Nephron (organoid): Measurements from ENCODE around the gene ADAMTSL1.

ENCODE experiments used
- H3K27ac Mint-ChIP-seq, 3 experiments: 2 replicates each; pipeline ENCODE4 v1.8.0; 2020; ENCODE audit warnings: mixed read lengths in 3 of 3, mild to moderate bottlenecking in 2 of 3, moderate library complexity in 1 of 3
- H3K27me3 Mint-ChIP-seq: 2 replicates; pipeline ENCODE4 v1.8.0; 2021; ENCODE audit warnings: low read depth, mild to moderate bottlenecking, moderate library complexity, mixed read lengths
- H3K36me3 Mint-ChIP-seq: 2 replicates; pipeline ENCODE4 v1.8.0; 2020; ENCODE audit warnings: low read depth, mixed read lengths
- H3K4me1 Mint-ChIP-seq: 2 replicates; pipeline ENCODE4 v1.8.0; 2020; ENCODE audit warnings: mixed read lengths
- H3K4me3 Mint-ChIP-seq, 3 experiments: 2 replicates each; pipeline ENCODE4 v1.8.0; 2020; ENCODE audit warnings: mild to moderate bottlenecking in 3 of 3, mixed read lengths in 3 of 3, moderate library complexity in 2 of 3
- H3K9me3 Mint-ChIP-seq: 2 replicates; pipeline ENCODE4 v1.8.0; 2020; ENCODE audit warnings: mixed read lengths
- TF ChIP-seq, protein P1 (sequence below), 3 experiments: fragments of 200-600 bp; sonication (generic); IDR thresholded peaks; one replicate each; pipeline ENCODE4 v1.5.0; 2021; ENCODE audit warnings: antibody characterized with exemption in 3 of 3; ENCODE audit not compliant: unreplicated experiment in 3 of 3

The ADAMTSL1 gene

DNA sequence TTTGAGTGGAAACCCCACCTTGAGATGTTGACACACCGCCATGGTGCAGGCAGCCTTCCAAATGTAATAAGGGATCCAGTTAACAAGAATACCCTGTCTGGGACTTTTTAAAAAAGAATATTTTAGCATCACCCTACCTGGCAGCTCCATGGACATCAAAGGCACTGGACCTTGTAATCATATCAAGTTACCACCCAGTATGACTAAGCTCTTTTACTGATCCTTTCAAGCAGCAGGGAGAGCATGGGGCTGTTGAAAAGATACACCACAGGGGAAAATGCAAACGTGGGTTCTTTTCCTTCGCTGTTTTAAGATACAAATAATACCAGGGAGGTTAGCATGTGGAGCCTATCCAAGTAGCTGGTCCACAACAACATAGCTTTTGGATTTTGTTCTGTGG, 347.8 kb downstream of the ADAMTSL1 start:
- H3K36me3 Mint-ChIP-seq = peaks cover 24% of the 10 kb centered on the region
- peak overlapping the region in 2 of 3 experiments; percentile 5 to 20 for H3K27ac Mint-ChIP-seq
- H3K4me1 Mint-ChIP-seq = peaks cover 25% of the 10 kb centered on the region
- H3K4me3 Mint-ChIP-seq = no peak overlapping the region
- no peaks in the 10 kb centered on the region for H3K9me3 Mint-ChIP-seq
- TF ChIP-seq, protein P1, sequence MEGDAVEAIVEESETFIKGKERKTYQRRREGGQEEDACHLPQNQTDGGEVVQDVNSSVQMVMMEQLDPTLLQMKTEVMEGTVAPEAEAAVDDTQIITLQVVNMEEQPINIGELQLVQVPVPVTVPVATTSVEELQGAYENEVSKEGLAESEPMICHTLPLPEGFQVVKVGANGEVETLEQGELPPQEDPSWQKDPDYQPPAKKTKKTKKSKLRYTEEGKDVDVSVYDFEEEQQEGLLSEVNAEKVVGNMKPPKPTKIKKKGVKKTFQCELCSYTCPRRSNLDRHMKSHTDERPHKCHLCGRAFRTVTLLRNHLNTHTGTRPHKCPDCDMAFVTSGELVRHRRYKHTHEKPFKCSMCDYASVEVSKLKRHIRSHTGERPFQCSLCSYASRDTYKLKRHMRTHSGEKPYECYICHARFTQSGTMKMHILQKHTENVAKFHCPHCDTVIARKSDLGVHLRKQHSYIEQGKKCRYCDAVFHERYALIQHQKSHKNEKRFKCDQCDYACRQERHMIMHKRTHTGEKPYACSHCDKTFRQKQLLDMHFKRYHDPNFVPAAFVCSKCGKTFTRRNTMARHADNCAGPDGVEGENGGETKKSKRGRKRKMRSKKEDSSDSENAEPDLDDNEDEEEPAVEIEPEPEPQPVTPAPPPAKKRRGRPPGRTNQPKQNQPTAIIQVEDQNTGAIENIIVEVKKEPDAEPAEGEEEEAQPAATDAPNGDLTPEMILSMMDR (IDR thresholded peaks at IDR 0.05; ENCODE audit: unreplicated experiment in 3 of 3) = no peak
- no peaks in the 10 kb centered on the region for H3K27me3 Mint-ChIP-seq

DNA sequence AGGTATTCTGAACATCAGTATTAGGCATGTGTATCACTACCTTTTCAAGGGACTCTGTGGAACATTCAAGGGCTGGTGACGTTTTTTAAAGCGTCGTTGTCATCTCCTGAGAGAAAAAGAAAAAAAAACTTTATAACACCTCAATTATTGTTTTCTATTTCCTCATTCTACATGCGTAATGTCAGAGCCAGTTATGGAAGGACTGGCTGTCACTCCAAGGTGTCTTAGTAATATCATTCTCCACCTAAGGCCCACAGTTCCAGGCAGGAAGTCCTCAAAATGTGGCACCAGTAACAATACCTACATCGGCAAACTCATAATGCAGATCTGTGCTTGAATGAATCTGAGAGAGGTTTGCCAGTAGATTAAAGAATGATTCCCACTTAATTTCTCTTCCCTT, 348.9 kb downstream of the ADAMTSL1 start:
- peaks cover 13% of the 10 kb centered on the region for H3K36me3 Mint-ChIP-seq
- TF ChIP-seq, protein P1 (IDR thresholded peaks at IDR 0.05; ENCODE audit: unreplicated experiment in 3 of 3) = no peak
- H3K4me1 Mint-ChIP-seq = peaks cover 25% of the 10 kb centered on the region
- no peaks in the 10 kb centered on the region for H3K9me3 Mint-ChIP-seq
- H3K27me3 Mint-ChIP-seq = no peaks in the 10 kb centered on the region
- H3K4me3 Mint-ChIP-seq = no peak overlapping the region
- H3K27ac Mint-ChIP-seq = no peak overlapping the region

DNA sequence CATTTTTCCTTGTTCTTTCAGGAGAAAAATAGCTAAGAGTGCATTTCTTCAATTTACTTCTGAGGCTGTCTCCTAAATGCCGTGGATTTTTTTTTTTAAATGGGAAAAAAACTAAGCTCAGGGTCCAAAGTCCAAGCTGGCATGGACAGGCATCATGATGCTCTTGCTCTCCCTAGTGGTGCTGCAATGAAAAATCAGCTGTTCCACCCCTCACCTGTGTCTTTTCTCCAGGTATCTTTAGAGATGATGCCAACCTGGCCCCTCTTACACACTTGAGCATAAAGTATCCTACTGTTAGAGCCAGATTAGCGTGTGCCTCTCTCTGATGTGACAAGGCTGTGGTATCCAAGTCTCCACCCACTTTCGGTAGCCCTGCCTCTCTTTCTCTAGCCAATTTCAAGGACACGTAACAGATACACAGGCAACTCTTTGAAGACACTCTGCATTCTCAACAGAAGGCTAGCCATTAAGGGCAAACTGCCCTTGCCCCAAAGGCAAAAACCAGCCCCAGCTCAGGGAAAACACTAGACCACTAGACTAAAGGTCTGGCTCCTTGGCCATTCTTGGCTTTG, 350.2 kb downstream of the ADAMTSL1 start:
- Mint-ChIP-seq H3K9me3 (no peaks in the 10 kb centered on the region), H3K4me3 (no peak overlapping the region), H3K36me3 (peaks cover 10% of the 10 kb centered on the region), H3K4me1 (peaks cover 31% of the 10 kb centered on the region), H3K27me3 (no peaks in the 10 kb centered on the region), H3K27ac (peak overlapping the region in 2 of 3 experiments; percentile 48 to 50)
- TF ChIP-seq, protein P1 (IDR thresholded peaks at IDR 0.05; ENCODE audit: unreplicated experiment in 3 of 3) = peak; percentile 27 to 32 (median 28)

DNA sequence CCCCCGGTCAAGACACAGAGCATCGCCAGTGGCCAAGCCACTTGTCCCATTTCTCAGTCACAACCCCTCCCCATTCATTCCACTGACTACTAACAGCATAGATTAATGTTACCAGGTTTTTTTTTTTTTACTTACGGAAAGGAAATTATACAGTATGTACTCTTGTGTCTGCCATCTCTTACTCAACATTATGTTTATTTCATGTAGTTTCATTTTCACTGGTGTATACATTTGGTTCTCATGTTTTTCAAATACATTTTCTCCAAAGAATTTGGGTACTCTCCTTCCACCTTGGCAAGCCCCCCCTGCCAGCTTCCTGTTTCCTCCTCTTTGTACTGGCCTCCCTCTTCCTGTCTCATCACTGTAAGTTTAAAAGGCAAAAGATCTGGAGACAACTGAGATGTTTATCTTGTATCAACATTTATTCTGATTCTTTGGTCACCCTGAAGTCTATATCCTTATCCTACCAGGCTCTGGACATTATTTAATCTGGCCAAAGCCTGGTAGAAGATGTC, 351.8 kb downstream of the ADAMTSL1 start:
- TF ChIP-seq, protein P1 (IDR thresholded peaks at IDR 0.05; ENCODE audit: unreplicated experiment in 3 of 3) = no peak
- Mint-ChIP-seq H3K9me3 (no peaks in the 10 kb centered on the region), H3K4me1 (peaks cover 44% of the 10 kb centered on the region), H3K36me3 (peaks cover 15% of the 10 kb centered on the region), H3K27ac (peak overlapping the region; percentile 5 to 24 (median 17)), H3K4me3 (no peak overlapping the region), H3K27me3 (no peaks in the 10 kb centered on the region)

DNA sequence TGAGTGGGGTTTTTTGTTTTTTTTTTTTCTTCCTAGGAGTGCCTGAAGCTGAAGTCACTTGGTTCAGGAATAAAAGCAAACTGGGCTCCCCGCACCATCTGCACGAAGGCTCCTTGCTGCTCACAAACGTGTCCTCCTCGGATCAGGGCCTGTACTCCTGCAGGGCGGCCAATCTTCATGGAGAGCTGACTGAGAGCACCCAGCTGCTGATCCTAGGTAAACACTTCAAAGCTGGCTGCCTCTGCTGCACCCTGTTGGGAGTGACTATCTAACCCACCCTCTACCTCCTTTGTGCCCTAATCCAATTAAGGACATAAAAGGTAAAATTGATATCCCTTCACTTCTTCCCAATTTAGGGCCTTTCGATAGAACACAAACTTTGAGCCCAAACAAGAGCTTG, 352.3 kb downstream of the ADAMTSL1 start:
- TF ChIP-seq, protein P1 (IDR thresholded peaks at IDR 0.05; ENCODE audit: unreplicated experiment in 3 of 3) = no peak
- Mint-ChIP-seq H3K9me3 (no peaks in the 10 kb centered on the region), H3K4me1 (peaks cover 44% of the 10 kb centered on the region), H3K27me3 (no peaks in the 10 kb centered on the region), H3K4me3 (no peak overlapping the region), H3K27ac (no peak overlapping the region), H3K36me3 (peaks cover 15% of the 10 kb centered on the region)

DNA sequence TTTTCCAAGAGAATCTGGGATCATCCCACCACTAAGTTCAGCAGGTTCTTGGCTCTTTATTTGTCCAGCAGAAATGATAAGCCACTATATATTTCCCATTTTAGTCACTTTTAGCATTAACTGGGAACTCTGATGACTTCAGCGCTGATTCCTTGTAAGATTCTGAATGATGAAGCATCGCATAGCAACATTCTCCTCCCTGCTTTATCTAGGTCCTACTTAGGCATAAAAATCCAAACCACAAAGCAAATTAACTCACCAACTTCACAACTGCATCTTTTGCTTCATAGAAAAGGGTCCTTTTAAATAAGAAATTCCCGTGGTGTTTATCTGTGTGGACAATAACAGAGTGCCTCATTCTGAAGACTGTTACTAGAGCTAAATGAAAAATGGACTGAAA, 355.1 kb downstream of the ADAMTSL1 start:
- TF ChIP-seq, protein P1 (IDR thresholded peaks at IDR 0.05; ENCODE audit: unreplicated experiment in 3 of 3) = no peak
- peak overlapping the region; percentile 17 to 62 (median 44) for H3K27ac Mint-ChIP-seq
- no peaks in the 10 kb centered on the region for H3K9me3 Mint-ChIP-seq
- H3K36me3 Mint-ChIP-seq = peaks cover 28% of the 10 kb centered on the region
- peaks cover 31% of the 10 kb centered on the region for H3K4me1 Mint-ChIP-seq
- H3K4me3 Mint-ChIP-seq = no peak overlapping the region
- H3K27me3 Mint-ChIP-seq = no peaks in the 10 kb centered on the region
